OCI-LY3 (cell line): ENCODE measurements around the gene PRKAG3.

Experiments
- H2AFZ ChIP-seq: fragments of 200-600, 300-600 bp; shearing (Covaris generic); 2 replicates; pipeline ENCODE4 v1.6.0; 2014; ENCODE audit warnings: antibody characterized with exemption, low read depth, low read length
- H3K27ac ChIP-seq: fragments of 200-600, 300-600 bp; sonication (generic); 2 replicates; pipeline ENCODE4 v1.5.1; 2014; ENCODE audit warnings: mild to moderate bottlenecking, low read length, moderate library complexity, mixed read lengths
- H3K27me3 ChIP-seq: fragments of 200-600, 300-600 bp; sonication (generic); 2 replicates; pipeline ENCODE4 v1.6.1; 2014; ENCODE audit warnings: low read depth, low read length, mixed read lengths
- H3K36me3 ChIP-seq: fragments of 200-600, 300-600 bp; sonication (generic); replicated peaks from 2 replicates; pipeline ENCODE3; 2014; ENCODE audit warnings: low read depth, low read length, mixed read lengths
- H3K4me1 ChIP-seq: fragments of 300-600, 200-600 bp; sonication (generic); 2 replicates; pipeline ENCODE4 v1.6.1; 2014; ENCODE audit warnings: low read length, mixed read lengths
- H3K4me2 ChIP-seq: fragments of 200-600, 300-600 bp; sonication (generic); 2 replicates; pipeline ENCODE4 v1.6.1; 2014; ENCODE audit warnings: low read length, mixed read lengths
- H3K4me3 ChIP-seq: fragments of 300-600, 200-600 bp; sonication (generic); 2 replicates; pipeline ENCODE4 v1.5.1; 2014; ENCODE audit warnings: antibody characterized with exemption, mild to moderate bottlenecking, low read length, moderate library complexity
- H3K79me2 ChIP-seq: fragments of 300-600, 200-600 bp; shearing (Covaris generic); 2 replicates; pipeline ENCODE4 v1.6.1; 2014; ENCODE audit warnings: mild to moderate bottlenecking, low read length, mixed read lengths
- H3K9ac ChIP-seq: fragments of 300-600, 200-600 bp; shearing (Covaris generic); 2 replicates; pipeline ENCODE4 v1.6.0; 2014; ENCODE audit warnings: mild to moderate bottlenecking, low read length, moderate library complexity
- H3K9me3 ChIP-seq: fragments of 200-600, 300-600 bp; shearing (Covaris generic); 2 replicates; pipeline ENCODE4 v1.6.1; 2014; ENCODE audit warnings: low read length, mixed read lengths; ENCODE audit not compliant: insufficient read depth
- H4K20me1 ChIP-seq: fragments of 200-600, 300-600 bp; sonication (generic); 2 replicates; pipeline ENCODE4 v1.6.1; 2016; ENCODE audit warnings: low read length, mixed read lengths; ENCODE audit not compliant: insufficient read depth
- EZH2phosphoT487 ChIP-seq: fragments of 200-600 bp; shearing (Covaris generic); IDR thresholded peaks from 2 replicates; pipeline ENCODE4 v1.6.1; 2018; ENCODE audit warnings: antibody characterized with exemption, mixed run types, low read depth
- TF ChIP-seq, protein P1 (sequence below): fragments of 200-600, 300-600 bp; sonication (generic); IDR thresholded peaks from 2 replicates; pipeline ENCODE4 v1.5.1; 2014; ENCODE audit warnings: antibody characterized with exemption, low read length, low read depth

Gene PRKAG3

DNA sequence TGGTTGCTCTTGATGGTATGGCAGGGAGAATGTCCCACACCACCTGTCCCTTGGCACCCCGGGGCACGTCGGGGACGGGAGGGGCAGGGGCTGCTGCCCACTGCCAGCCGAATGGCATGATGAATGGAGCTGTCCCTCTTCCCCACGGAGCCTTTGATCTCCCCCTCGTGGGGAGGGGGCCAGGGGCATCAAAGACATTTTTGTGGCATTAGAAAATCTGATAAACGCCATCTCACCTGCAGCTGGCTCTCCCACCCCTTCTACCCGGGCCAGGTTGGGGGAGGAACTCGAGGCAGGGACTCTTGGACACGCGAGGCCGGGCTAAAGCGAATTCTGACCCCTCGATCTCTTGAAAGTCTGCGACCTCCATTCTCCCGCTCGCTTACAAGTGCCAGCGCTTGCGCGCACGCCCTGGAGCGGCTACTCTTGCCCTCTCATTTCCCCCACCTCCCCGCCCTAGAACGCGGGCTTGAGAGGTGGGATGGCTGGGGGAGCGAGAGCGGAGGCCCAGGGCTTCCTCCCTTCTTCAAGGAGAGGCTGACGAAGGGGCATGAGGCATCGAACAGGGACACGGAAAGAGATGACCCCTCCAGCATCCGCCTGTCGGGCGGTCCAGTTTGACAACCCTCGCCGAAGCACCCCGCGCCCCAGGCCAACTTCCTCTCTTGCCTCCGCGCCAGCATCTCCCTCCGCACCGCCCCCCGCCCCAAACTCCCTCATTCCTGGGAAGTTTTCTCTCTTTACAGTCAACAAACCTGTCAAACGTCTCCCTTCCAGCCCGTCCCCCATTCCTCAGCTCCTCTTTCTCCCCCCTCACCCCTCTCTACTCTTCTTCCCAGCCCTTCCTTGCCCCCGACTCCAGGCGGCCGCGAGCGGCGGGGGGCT is 27.3 kb upstream of the PRKAG3 start:
- H3K27me3 ChIP-seq: no peaks in the 10 kb centered on the region; the same call in 1 of the 2 replicates
- H3K4me1 ChIP-seq: no peaks in the 10 kb centered on the region
- TF ChIP-seq, protein P1, sequence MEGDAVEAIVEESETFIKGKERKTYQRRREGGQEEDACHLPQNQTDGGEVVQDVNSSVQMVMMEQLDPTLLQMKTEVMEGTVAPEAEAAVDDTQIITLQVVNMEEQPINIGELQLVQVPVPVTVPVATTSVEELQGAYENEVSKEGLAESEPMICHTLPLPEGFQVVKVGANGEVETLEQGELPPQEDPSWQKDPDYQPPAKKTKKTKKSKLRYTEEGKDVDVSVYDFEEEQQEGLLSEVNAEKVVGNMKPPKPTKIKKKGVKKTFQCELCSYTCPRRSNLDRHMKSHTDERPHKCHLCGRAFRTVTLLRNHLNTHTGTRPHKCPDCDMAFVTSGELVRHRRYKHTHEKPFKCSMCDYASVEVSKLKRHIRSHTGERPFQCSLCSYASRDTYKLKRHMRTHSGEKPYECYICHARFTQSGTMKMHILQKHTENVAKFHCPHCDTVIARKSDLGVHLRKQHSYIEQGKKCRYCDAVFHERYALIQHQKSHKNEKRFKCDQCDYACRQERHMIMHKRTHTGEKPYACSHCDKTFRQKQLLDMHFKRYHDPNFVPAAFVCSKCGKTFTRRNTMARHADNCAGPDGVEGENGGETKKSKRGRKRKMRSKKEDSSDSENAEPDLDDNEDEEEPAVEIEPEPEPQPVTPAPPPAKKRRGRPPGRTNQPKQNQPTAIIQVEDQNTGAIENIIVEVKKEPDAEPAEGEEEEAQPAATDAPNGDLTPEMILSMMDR: no peak
- TF ChIP-seq EZH2phosphoT487: no peak
- H3K9me3 ChIP-seq: no peaks in the 10 kb centered on the region
- no peak overlapping the region for H2AFZ ChIP-seq
- no peaks in the 10 kb centered on the region for H4K20me1 ChIP-seq
- H3K79me2 ChIP-seq: no peaks in the 10 kb centered on the region
- H3K4me2 ChIP-seq: no peak overlapping the region
- no peak overlapping the region for H3K4me3 ChIP-seq
- H3K9ac ChIP-seq: no peak overlapping the region
- no peak overlapping the region for H3K27ac ChIP-seq
- H3K36me3 ChIP-seq: no peaks in the 10 kb centered on the region

DNA sequence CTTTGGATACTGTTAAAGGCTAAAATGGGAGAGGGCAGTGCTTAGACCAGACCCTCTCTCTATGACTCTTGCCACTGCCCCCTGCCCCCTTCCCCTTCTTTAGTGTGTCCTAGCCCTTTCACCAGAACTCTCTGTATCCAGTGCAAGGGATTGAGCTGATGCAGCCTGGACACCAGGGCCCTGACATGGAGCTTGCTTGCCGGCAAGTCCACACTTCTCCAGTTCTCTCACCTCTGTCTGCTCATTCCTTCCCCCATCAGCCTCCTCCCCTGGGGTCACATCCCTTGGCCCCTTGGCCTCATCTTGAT is 26.5 kb upstream of the PRKAG3 start:
- no peak overlapping the region for H2AFZ ChIP-seq
- TF ChIP-seq EZH2phosphoT487: no peak
- TF ChIP-seq, protein P1: no peak
- no peak overlapping the region for H3K4me3 ChIP-seq
- no peaks in the 10 kb centered on the region for H4K20me1 ChIP-seq
- H3K79me2 ChIP-seq: no peaks in the 10 kb centered on the region
- H3K4me2 ChIP-seq: no peak overlapping the region
- H3K27ac ChIP-seq: no peak overlapping the region
- H3K36me3 ChIP-seq: no peaks in the 10 kb centered on the region
- H3K9ac ChIP-seq: no peak overlapping the region
- H3K4me1 ChIP-seq: no peaks in the 10 kb centered on the region
- H3K9me3 ChIP-seq: no peaks in the 10 kb centered on the region
- H3K27me3 ChIP-seq: no peaks in the 10 kb centered on the region; the same call in 1 of the 2 replicates

DNA sequence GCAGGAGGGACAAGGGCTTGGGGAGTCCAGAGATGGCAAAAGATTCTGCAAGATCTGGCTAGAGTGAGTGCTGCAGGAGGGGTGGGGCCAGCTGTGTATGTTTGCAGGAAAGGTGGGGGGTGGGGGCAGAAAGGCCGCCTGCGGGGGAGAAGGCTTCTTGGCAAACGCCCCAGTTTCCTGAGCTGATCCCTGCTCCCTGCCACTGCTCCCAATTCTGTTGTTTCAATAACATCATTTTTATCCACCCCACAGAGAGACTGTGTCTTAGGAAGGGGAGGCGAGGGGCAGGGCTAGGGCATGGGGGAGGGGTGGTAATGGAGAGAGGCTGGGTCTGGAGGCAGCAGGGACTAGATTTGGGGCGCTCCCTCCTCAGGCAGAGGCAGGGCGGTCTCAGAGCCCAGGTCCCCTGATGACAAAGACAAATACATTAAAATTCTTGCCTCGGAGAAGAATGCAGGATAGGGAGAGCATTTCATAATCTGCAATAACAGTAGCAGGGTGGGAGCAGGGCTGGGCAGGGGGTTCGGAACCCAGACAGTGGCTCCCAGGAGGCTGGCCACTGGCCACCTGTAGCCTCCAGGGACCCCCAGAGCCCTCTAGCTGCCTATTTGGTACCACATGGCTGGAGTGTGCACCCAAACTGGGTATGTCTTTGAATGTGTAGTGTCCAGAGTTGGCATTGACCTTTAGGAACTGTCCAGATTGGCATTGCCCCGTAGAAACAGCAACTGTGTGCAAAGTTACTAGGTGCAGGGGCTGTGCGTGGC is 26.0 kb upstream of the PRKAG3 start:
- Histone ChIP-seq H3K79me2 (no peaks in the 10 kb centered on the region), H3K4me2 (no peak overlapping the region), H3K9me3 (no peaks in the 10 kb centered on the region), H2AFZ (no peak overlapping the region), H3K4me3 (no peak overlapping the region), H3K9ac (no peak overlapping the region), H3K27ac (no peak overlapping the region), H3K36me3 (no peaks in the 10 kb centered on the region), H3K27me3 (no peaks in the 10 kb centered on the region; the same call in 1 of the 2 replicates), H3K4me1 (no peaks in the 10 kb centered on the region), H4K20me1 (no peaks in the 10 kb centered on the region)
- TF ChIP-seq, protein P1: no peak
- no peak for TF ChIP-seq EZH2phosphoT487

DNA sequence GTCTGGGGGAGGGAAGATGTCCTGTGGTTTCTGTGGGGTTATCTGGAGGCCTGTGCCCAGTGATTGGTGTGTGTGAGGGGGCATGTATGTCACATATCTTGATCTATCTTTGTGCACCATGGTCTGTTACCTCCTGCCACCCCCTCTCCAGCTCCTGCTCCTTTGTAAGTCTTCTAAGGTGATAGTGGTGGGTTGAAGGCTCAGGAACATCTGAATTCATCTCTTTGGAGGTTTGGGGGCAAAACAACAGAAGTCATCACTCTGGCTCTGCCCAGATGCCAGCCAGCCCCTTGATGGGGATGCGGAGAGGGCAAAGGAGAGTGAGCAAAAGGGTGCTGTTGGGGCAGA is 25.3 kb upstream of the PRKAG3 start:
- H3K9ac ChIP-seq: no peak overlapping the region
- H3K4me2 ChIP-seq: no peak overlapping the region
- no peak overlapping the region for H2AFZ ChIP-seq
- H3K9me3 ChIP-seq: no peaks in the 10 kb centered on the region
- no peak overlapping the region for H3K4me3 ChIP-seq
- H3K27me3 ChIP-seq: no peaks in the 10 kb centered on the region; the same call in 1 of the 2 replicates
- H3K79me2 ChIP-seq: no peaks in the 10 kb centered on the region
- TF ChIP-seq, protein P1: no peak
- no peak for TF ChIP-seq EZH2phosphoT487
- no peaks in the 10 kb centered on the region for H3K36me3 ChIP-seq
- H3K4me1 ChIP-seq: no peaks in the 10 kb centered on the region
- H3K27ac ChIP-seq: no peak overlapping the region
- H4K20me1 ChIP-seq: no peaks in the 10 kb centered on the region
